ENCODE data around the gene SAP30BP. TPM values are rescaled to one million over a fixed set of nuclear protein-coding genes. Genes with fewer than 3 reads are reported as not detected.

The SAP30BP gene
- total and polyA plus RNA-seq, 2 of the 13 experiments (the other 11 are each of a cell fraction or from before 2014, with no cell fraction given) = 67.7 to 99.4 TPM

GRCh38 chr17:75633486-75634375 is 33.4 kb upstream of the SAP30BP start (continued):
- TF ChIP-seq ZNF142 (CRISPR knock-in tag; IDR thresholded peaks at IDR 0.05) (0 out of 2 replicates have a peak, but pooled peaks have one; percentile 39), FOXO1 (CRISPR knock-in tag; IDR thresholded peaks at IDR 0.05) (no peak; the same call in 1 of the 2 replicates), YY1 (IDR thresholded peaks at IDR 0.05; ENCODE audit: insufficient read depth, insufficient replicate concordance, low read depth, low read length) (peak; percentile 19), AHR (CRISPR knock-in tag; IDR thresholded peaks at IDR 0.05) (peak; percentile 5; the same call in 1 of the 2 replicates), MEIS1 (CRISPR knock-in tag; IDR thresholded peaks at IDR 0.05; ENCODE audit: borderline replicate concordance) (no peak; the same call in 1 of the 2 replicates), ZFP82 (CRISPR knock-in tag; IDR thresholded peaks at IDR 0.05; ENCODE audit: borderline replicate concordance) (no peak), NONO (IDR thresholded peaks at IDR 0.05) (no peak), NONO (CRISPR knock-in tag; conservative IDR thresholded peaks at IDR 0.05) (peak; percentile 59; the same call in 1 of the 2 replicates), PRDM15 (CRISPR knock-in tag; IDR thresholded peaks at IDR 0.05) (no peak), DZIP1 (CRISPR knock-in tag; IDR thresholded peaks at IDR 0.05) (no peak), RFX3 (CRISPR knock-in tag; IDR thresholded peaks at IDR 0.05) (peak; percentile 78), ZNF746 (CRISPR knock-in tag; IDR thresholded peaks at IDR 0.05) (no peak), SP2 (CRISPR knock-in tag; IDR thresholded peaks at IDR 0.05) (peak; percentile 30; the same call in 1 of the 2 replicates), ZNF569 (CRISPR knock-in tag; IDR thresholded peaks at IDR 0.05; ENCODE audit: borderline replicate concordance) (no peak), RBM22 (optimal IDR thresholded peaks at IDR 0.05; ENCODE audit: low read length) (no peak), ZMYM3 (CRISPR knock-in tag; IDR thresholded peaks at IDR 0.05) (peak; percentile 56; the same call in 1 of the 2 replicates), NFIC (IDR thresholded peaks at IDR 0.05; ENCODE audit: low read length) (no peak)
